ENCODE results near the gene MAP4K3.

DNA sequence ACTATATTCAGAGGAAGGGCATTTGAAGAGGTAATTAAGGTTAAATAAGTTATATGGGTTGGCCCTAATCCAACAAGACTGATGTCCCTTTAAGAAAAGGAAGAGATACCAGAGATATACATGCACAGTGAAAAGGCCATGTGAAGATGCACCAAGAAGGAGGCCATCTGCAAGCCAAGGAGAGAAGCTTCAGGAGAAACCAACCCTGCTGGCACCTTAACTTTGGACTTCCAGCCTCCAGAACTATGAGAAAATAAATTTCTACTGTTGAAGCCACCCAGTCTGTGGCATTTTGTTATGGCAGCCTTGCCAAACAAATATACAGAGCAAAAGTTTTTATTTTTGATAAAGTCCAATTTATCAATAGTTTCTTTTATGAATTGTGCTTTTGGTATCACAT, 51.0 kb downstream of the MAP4K3 start:
- no peak for TF ChIP-seq EP300 (IDR thresholded peaks at IDR 0.05)
- TF ChIP-seq CTCF (IDR thresholded peaks at IDR 0.05) = no peak

Measured in upper lobe of left lung (tissue), 4 donors.